HCT116 (cell line): ENCODE measurements around the gene PCARE. TPM values are rescaled to one million over a fixed set of nuclear protein-coding genes. Genes with fewer than 3 reads are reported as not detected.

Experiments used
- ATAC-seq: fragments of 200-7000 bp; cut with Tn5 transposase; 2 replicates; pipeline ENCODE4 v1.9.1; 2020; ENCODE audit warnings: mild to moderate bottlenecking, moderate library complexity
- BruUV-seq: library from RNA; stranded (reverse); fragments of 400-500 nt; replicated peaks from 2 replicates; lab custom pipeline; 2021; lab: Mats Ljungman, UMichigan
- CTCF ChIA-PET: fragments of 300-600 bp; sonication (Branson Sonifier 250); formaldehyde crosslinking; loops from one replicate; lab custom pipeline; 2021; ENCODE audit warnings: antibody characterized with exemption; lab: Charles Lee
- POLR2A ChIA-PET: fragments of 300-600, 350-600 bp; sonication (Branson Sonifier 250); formaldehyde crosslinking; loops from one replicate; lab custom pipeline; 2021; ENCODE audit warnings: antibody characterized with exemption; lab: Charles Lee
- RAD21 ChIA-PET, 2 experiments: fragments of 300-600 bp; sonication (Branson Sonifier 250); formaldehyde crosslinking; loops; one replicate each; lab custom pipeline; 2023; ENCODE audit warnings: low total read pairs in 2 of 2; ENCODE audit not compliant: uncharacterized antibody in 2 of 2, unreplicated experiment in 2 of 2, low non-redundant PET in 1 of 2; lab: Charles Lee
- DNase-seq: peaks from one replicate; pipeline ENCODE4 v3.0.0-alpha.2; 2010; ENCODE audit warnings: low read depth, low spot score
- H2AFZ ChIP-seq: fragments of 200-600 bp; shearing (Covaris generic), sonication (generic); 2 replicates; pipeline ENCODE4 v1.6.1; 2017; ENCODE audit warnings: low read depth, mixed run types, mixed read lengths, antibody characterized with exemption, low read length; ENCODE audit not compliant: poor library complexity, severe bottlenecking
- H3K27ac ChIP-seq: 2 replicates; pipeline ENCODE4 v1.5.1; 2012; ENCODE audit warnings: low read depth, low read length
- H3K27me3 ChIP-seq: fragments of 200-600 bp; sonication (generic); 2 replicates; pipeline ENCODE4 v1.6.1; 2016; ENCODE audit warnings: mixed run types, low read length, mixed read lengths; ENCODE audit not compliant: insufficient read depth
- H3K36me3 ChIP-seq, 2 experiments: fragments of 200-500 bp in 1 of 2; fragments of 200-600 bp in 1 of 2; sonication (Bioruptor generic) in 1 of 2; sonication (generic) in 1 of 2; 2 replicates each; pipeline versions ENCODE4 v1.5.1 to v1.6.1; 2014 to 2016; ENCODE audit warnings: low read length in 2 of 2, inconsistent platforms in 1 of 2, mixed read lengths in 1 of 2, mixed run types in 1 of 2; ENCODE audit not compliant: insufficient read depth in 2 of 2, control insufficient read depth in 1 of 2
- H3K4me1 ChIP-seq, 2 experiments: fragments of 200-600 bp in 1 of 2; sonication (generic) in 1 of 2; 2 replicates each; pipeline versions ENCODE4 v1.5.1 to v1.6.1; 2012 to 2017; ENCODE audit warnings: low read length in 2 of 2, inconsistent platforms in 1 of 2, mild to moderate bottlenecking in 1 of 2, mixed read lengths in 1 of 2, mixed run types in 1 of 2, moderate library complexity in 1 of 2; ENCODE audit not compliant: insufficient read depth in 2 of 2, control insufficient read depth in 1 of 2
- H3K4me2 ChIP-seq: fragments of 200-600 bp; sonication (generic); 2 replicates; pipeline ENCODE4 v1.6.1; 2017; ENCODE audit warnings: mixed run types, low read length, mixed read lengths
- H3K4me3 ChIP-seq, 2 experiments: fragments of 200-600 bp in 1 of 2; sonication (generic) in 1 of 2; replicated peaks in 1 of 2; 2 replicates each; pipeline ENCODE4 v1.5.1; 2011 to 2016; ENCODE audit warnings: low read length in 2 of 2, control low read depth in 1 of 2, low read depth in 1 of 2, mild to moderate bottlenecking in 1 of 2, mixed read lengths in 1 of 2, mixed run types in 1 of 2
- H3K79me2 ChIP-seq: fragments of 200-600 bp; sonication (generic); 2 replicates; pipeline ENCODE4 v1.6.1; 2017; ENCODE audit warnings: mild to moderate bottlenecking, mixed run types, low read length, moderate library complexity, mixed read lengths; ENCODE audit not compliant: insufficient read depth
- H3K9ac ChIP-seq: fragments of 200-600 bp; sonication (generic); 2 replicates; pipeline ENCODE4 v1.6.1; 2016; ENCODE audit warnings: low read length, mixed read lengths
- H3K9me2 ChIP-seq: fragments of 200-600 bp; sonication (generic), shearing (Covaris generic); 2 replicates; pipeline ENCODE4 v1.6.1; 2017; ENCODE audit warnings: mixed run types, mild to moderate bottlenecking, moderate library complexity; ENCODE audit not compliant: insufficient read depth
- H3K9me3 ChIP-seq, 2 experiments: fragments of 200-500 bp in 1 of 2; fragments of 200-600 bp in 1 of 2; sonication (Bioruptor generic) in 1 of 2; sonication (generic) in 1 of 2; 2 replicates each; pipeline ENCODE4 v1.6.1; 2014 to 2017; ENCODE audit warnings: low read length in 2 of 2, mixed read lengths in 2 of 2, inconsistent platforms in 1 of 2, low read depth in 1 of 2, mild to moderate bottlenecking in 1 of 2, mixed run types in 1 of 2, moderate library complexity in 1 of 2; ENCODE audit not compliant: control insufficient read depth in 1 of 2, insufficient read depth in 1 of 2
- H4K20me1 ChIP-seq: fragments of 200-600 bp; sonication (generic), shearing (Covaris generic); 2 replicates; pipeline ENCODE4 v1.6.1; 2017; ENCODE audit warnings: mixed run types, mild to moderate bottlenecking, moderate library complexity; ENCODE audit not compliant: insufficient read depth
- CBX3 ChIP-seq: IDR thresholded peaks from 2 replicates; pipeline ENCODE4 v1.6.1; 2012; ENCODE audit warnings: low read depth
- EGR1 ChIP-seq: IDR thresholded peaks from 2 replicates; pipeline ENCODE4 v1.6.1; 2012; ENCODE audit warnings: low read depth
- EZH2phosphoT487 ChIP-seq: fragments of 200-600 bp; IDR thresholded peaks from 2 replicates; pipeline ENCODE4 v1.6.1; 2018; ENCODE audit warnings: antibody characterized with exemption, borderline replicate concordance
- POLR2AphosphoS5 ChIP-seq: IDR thresholded peaks from 2 replicates; pipeline ENCODE4 v1.6.1; 2011; ENCODE audit warnings: mild to moderate bottlenecking, low read depth, low read length, moderate library complexity
- TCF7L2 ChIP-seq: IDR thresholded peaks from 2 replicates; pipeline ENCODE4 v1.7.0; 2011; ENCODE audit warnings: borderline replicate concordance, inconsistent platforms; ENCODE audit not compliant: insufficient read depth, insufficient read length; ENCODE audit errors: extremely low read depth
- YY1 ChIP-seq: IDR thresholded peaks from 2 replicates; pipeline ENCODE4 v1.6.1; 2011; ENCODE audit warnings: low read length, low read depth, moderate library complexity, mild to moderate bottlenecking; ENCODE audit not compliant: insufficient replicate concordance; ENCODE audit errors: extremely low read depth
- ZNF274 ChIP-seq: fragments of 200-500 bp; sonication (Bioruptor generic); IDR thresholded peaks from 2 replicates; pipeline ENCODE4 v1.6.1; 2014; ENCODE audit warnings: mild to moderate bottlenecking, low read depth, low read length, inconsistent platforms
- intact Hi-C: fragments of 100-400 bp; cut with micrococcal nuclease; formaldehyde crosslinking; loops from 2 replicates; pipeline ENCODE4 v1.10.0; 2022
- total RNA-seq: library from RNA; stranded (reverse); gene quantifications from one replicate; pipeline ENCODE4 v1.2.1, GENCODE V29; 2021; ENCODE audit not compliant: unreplicated experiment
- TF ChIP-seq, protein P1 (sequence below), 3 experiments: fragments of 200-600 bp in 1 of 3; sonication (generic) in 1 of 3; IDR thresholded peaks in 2 of 3; conservative IDR thresholded peaks in 1 of 3; 2 replicates each; pipeline ENCODE4 v1.5.1; 2012 to 2017; ENCODE audit warnings: low read depth in 2 of 3, low read length in 2 of 3, antibody characterized with exemption in 1 of 3, borderline replicate concordance in 1 of 3, control low read depth in 1 of 3, mild to moderate bottlenecking in 1 of 3, mixed read lengths in 1 of 3, mixed run types in 1 of 3, moderate library complexity in 1 of 3; ENCODE audit not compliant: insufficient read depth in 1 of 3
- TF ChIP-seq, protein P2 (sequence below): IDR thresholded peaks from 2 replicates; pipeline ENCODE4 v1.6.1; 2011; ENCODE audit warnings: mild to moderate bottlenecking, low read length, moderate library complexity; ENCODE audit not compliant: insufficient replicate concordance; ENCODE audit errors: extremely low read depth
- TF ChIP-seq, protein P3 (sequence below): IDR thresholded peaks from 2 replicates; pipeline ENCODE4 v1.6.1; 2012; ENCODE audit warnings: low read depth
- TF ChIP-seq, protein P4 (sequence below): IDR thresholded peaks from 2 replicates; pipeline ENCODE4 v1.6.1; 2012

The PCARE gene
- total RNA-seq, 1 experiment from 2014 or later = not detected

DNA sequence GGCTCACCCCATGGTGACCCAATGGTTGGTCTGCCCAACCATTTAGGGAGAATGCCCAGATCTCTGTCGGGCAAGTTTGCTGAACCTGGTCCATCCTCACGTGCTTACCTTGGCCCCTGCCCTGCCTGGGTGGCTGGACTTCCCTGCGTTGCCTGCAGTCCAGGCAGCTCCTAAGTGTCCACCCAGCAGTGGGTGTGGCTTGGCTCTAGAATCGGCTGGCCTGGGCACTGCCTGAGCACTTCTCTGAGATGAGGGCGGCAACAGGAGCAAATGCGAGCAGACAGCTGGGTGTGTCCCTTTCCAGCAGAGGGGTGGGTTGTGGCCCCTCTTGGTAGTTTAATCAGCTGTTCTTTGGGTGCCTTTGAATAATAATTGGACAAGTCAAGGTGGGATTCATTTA lies 11.3 kb downstream of the PCARE start:
- H3K9ac ChIP-seq = no peak overlapping the region
- H3K27ac ChIP-seq = no peak overlapping the region
- no peaks in the 10 kb centered on the region for H3K79me2 ChIP-seq
- DNase-seq (no peak), ATAC-seq (peak; percentile 34; the same call in 1 of the 2 replicates)
- 0 out of 4 replicates have a peak, but pooled peaks cover 0 to 2% of the 10 kb centered on the region in 2 experiments for H3K4me1 ChIP-seq
- no TSS peak for BruUV-seq
- no peak overlapping the region for H2AFZ ChIP-seq
- ChIA-PET CTCF (no interaction called here), RAD21 (no interaction called here), POLR2A (no interaction called here)
- no peaks in the 10 kb centered on the region for H3K9me2 ChIP-seq
- H3K9me3 ChIP-seq = no peaks in the 10 kb centered on the region
- H3K4me3 ChIP-seq = no peak overlapping the region
- no peak for TF ChIP-seq TCF7L2
- TF ChIP-seq EGR1 = no peak
- no peak for TF ChIP-seq POLR2AphosphoS5
- no peak for TF ChIP-seq YY1
- TF ChIP-seq ZNF274 = no peak
- no peaks in the 10 kb centered on the region for H4K20me1 ChIP-seq
- H3K27me3 ChIP-seq = no peaks in the 10 kb centered on the region
- H3K4me2 ChIP-seq = no peak overlapping the region
- H3K36me3 ChIP-seq = no peaks in the 10 kb centered on the region
- intact Hi-C loops = no loop called here

DNA sequence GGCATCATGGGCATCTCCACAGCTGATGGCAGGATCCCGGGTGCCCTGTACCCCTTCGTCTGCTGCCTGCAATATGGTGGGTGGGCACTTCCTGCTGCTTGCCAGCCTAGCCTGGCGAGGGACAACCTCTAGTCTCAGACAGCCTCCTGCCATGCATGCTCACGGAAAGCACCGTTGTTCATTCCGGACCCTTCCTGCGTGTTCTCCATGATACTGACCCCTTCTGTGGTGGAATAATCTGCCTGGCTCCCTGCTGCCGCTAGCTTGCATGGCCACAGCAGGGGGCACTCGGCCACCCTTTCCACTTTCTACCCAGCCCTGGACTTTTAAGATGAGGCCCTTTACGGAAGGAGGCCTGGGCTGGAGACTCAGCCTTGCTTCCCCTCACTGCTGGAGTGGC lies 12.0 kb downstream of the PCARE start:
- intact Hi-C loops = no loop called here
- no peak overlapping the region for H3K9ac ChIP-seq
- no peak overlapping the region for H3K4me2 ChIP-seq
- no peaks in the 10 kb centered on the region for H3K4me1 ChIP-seq
- H3K27ac ChIP-seq = no peak overlapping the region
- H3K79me2 ChIP-seq = no peaks in the 10 kb centered on the region
- ChIA-PET CTCF (no interaction called here), RAD21 (no interaction called here), POLR2A (no interaction called here)
- ATAC-seq (no peak), DNase-seq (no peak)
- BruUV-seq = no TSS peak
- H3K9me2 ChIP-seq = no peaks in the 10 kb centered on the region
- H3K4me3 ChIP-seq = no peak overlapping the region
- H3K36me3 ChIP-seq = no peaks in the 10 kb centered on the region
- H3K9me3 ChIP-seq = no peaks in the 10 kb centered on the region
- no peaks in the 10 kb centered on the region for H3K27me3 ChIP-seq
- no peak overlapping the region for H2AFZ ChIP-seq
- no peaks in the 10 kb centered on the region for H4K20me1 ChIP-seq
- TF ChIP-seq, protein P1, sequence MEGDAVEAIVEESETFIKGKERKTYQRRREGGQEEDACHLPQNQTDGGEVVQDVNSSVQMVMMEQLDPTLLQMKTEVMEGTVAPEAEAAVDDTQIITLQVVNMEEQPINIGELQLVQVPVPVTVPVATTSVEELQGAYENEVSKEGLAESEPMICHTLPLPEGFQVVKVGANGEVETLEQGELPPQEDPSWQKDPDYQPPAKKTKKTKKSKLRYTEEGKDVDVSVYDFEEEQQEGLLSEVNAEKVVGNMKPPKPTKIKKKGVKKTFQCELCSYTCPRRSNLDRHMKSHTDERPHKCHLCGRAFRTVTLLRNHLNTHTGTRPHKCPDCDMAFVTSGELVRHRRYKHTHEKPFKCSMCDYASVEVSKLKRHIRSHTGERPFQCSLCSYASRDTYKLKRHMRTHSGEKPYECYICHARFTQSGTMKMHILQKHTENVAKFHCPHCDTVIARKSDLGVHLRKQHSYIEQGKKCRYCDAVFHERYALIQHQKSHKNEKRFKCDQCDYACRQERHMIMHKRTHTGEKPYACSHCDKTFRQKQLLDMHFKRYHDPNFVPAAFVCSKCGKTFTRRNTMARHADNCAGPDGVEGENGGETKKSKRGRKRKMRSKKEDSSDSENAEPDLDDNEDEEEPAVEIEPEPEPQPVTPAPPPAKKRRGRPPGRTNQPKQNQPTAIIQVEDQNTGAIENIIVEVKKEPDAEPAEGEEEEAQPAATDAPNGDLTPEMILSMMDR (IDR thresholded peaks at IDR 0.05 in 2 of 3, conservative IDR thresholded peaks at IDR 0.05 in 1 of 3; ENCODE audit: borderline replicate concordance in 1 of 3, insufficient read depth in 1 of 3, low read depth in 2 of 3, low read length in 2 of 3) = no peak
- TF ChIP-seq, protein P2, sequence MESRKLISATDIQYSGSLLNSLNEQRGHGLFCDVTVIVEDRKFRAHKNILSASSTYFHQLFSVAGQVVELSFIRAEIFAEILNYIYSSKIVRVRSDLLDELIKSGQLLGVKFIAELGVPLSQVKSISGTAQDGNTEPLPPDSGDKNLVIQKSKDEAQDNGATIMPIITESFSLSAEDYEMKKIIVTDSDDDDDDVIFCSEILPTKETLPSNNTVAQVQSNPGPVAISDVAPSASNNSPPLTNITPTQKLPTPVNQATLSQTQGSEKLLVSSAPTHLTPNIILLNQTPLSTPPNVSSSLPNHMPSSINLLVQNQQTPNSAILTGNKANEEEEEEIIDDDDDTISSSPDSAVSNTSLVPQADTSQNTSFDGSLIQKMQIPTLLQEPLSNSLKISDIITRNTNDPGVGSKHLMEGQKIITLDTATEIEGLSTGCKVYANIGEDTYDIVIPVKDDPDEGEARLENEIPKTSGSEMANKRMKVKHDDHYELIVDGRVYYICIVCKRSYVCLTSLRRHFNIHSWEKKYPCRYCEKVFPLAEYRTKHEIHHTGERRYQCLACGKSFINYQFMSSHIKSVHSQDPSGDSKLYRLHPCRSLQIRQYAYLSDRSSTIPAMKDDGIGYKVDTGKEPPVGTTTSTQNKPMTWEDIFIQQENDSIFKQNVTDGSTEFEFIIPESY = no peak
- TF ChIP-seq, protein P3, sequence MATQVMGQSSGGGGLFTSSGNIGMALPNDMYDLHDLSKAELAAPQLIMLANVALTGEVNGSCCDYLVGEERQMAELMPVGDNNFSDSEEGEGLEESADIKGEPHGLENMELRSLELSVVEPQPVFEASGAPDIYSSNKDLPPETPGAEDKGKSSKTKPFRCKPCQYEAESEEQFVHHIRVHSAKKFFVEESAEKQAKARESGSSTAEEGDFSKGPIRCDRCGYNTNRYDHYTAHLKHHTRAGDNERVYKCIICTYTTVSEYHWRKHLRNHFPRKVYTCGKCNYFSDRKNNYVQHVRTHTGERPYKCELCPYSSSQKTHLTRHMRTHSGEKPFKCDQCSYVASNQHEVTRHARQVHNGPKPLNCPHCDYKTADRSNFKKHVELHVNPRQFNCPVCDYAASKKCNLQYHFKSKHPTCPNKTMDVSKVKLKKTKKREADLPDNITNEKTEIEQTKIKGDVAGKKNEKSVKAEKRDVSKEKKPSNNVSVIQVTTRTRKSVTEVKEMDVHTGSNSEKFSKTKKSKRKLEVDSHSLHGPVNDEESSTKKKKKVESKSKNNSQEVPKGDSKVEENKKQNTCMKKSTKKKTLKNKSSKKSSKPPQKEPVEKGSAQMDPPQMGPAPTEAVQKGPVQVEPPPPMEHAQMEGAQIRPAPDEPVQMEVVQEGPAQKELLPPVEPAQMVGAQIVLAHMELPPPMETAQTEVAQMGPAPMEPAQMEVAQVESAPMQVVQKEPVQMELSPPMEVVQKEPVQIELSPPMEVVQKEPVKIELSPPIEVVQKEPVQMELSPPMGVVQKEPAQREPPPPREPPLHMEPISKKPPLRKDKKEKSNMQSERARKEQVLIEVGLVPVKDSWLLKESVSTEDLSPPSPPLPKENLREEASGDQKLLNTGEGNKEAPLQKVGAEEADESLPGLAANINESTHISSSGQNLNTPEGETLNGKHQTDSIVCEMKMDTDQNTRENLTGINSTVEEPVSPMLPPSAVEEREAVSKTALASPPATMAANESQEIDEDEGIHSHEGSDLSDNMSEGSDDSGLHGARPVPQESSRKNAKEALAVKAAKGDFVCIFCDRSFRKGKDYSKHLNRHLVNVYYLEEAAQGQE = no peak
- TF ChIP-seq ZNF274 (no peak), YY1 (no peak), EZH2phosphoT487 (no peak), CBX3 (no peak)
- TF ChIP-seq, protein P4, sequence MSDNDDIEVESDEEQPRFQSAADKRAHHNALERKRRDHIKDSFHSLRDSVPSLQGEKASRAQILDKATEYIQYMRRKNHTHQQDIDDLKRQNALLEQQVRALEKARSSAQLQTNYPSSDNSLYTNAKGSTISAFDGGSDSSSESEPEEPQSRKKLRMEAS = no peak
